Ishikawa (cell line): ENCODE data around the gene CUBN.

Experiments
- FOXM1 ChIP-seq: IDR thresholded peaks from 2 replicates; pipeline ENCODE4 v1.6.1; 2012; ENCODE audit warnings: low read depth, borderline replicate concordance
- NFIC ChIP-seq: IDR thresholded peaks from 2 replicates; pipeline ENCODE4 v1.6.1; 2012
- TAF1 ChIP-seq: IDR thresholded peaks from 2 replicates; pipeline ENCODE4 v1.6.1; 2012; ENCODE audit warnings: low read depth, mild to moderate bottlenecking
- YY1 ChIP-seq: IDR thresholded peaks from 2 replicates; pipeline ENCODE4 v1.6.1; 2012; ENCODE audit warnings: low read depth
- TF ChIP-seq, protein P1 (sequence below): IDR thresholded peaks from 2 replicates; pipeline ENCODE4 v1.6.1; 2012; ENCODE audit warnings: low read depth, mild to moderate bottlenecking
- TF ChIP-seq, protein P2 (sequence below): IDR thresholded peaks from 2 replicates; pipeline ENCODE4 v1.6.1; 2012

DNA sequence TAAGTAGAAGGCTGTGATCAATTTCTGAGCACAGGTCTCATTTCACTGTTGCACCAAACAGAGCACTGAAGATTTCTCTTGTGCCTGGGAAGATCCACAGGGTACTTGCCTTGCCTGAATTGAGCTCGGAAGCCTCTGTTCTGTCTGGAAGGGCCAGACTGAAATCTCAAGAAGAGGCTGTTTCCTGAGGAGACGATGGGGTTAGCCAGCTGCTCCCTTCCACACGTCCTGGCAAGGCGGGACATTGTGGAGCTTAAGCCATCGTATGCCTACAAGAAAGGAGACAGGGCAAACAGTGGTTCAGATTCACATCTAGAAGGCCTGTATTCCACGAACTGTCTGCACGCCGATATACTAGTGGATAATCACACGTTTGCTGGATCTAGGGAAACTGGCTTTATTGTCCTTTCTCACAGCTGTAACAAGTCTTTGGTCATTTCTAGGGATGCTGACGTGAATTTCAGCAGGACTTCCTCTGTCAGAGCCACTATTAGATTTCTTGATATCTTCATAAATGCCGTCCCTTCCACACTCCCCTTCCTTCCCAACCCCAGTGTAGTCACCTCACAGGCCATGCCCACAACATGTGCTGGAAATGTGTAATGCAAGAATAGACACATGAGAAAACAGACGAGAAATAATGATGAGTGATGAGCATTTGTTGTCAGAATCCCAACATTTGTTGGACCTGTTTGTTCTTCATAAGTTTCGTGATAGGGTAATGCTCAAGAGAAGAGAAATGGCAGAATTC lies 175.2 kb downstream of the CUBN start:
- TF ChIP-seq, protein P1, sequence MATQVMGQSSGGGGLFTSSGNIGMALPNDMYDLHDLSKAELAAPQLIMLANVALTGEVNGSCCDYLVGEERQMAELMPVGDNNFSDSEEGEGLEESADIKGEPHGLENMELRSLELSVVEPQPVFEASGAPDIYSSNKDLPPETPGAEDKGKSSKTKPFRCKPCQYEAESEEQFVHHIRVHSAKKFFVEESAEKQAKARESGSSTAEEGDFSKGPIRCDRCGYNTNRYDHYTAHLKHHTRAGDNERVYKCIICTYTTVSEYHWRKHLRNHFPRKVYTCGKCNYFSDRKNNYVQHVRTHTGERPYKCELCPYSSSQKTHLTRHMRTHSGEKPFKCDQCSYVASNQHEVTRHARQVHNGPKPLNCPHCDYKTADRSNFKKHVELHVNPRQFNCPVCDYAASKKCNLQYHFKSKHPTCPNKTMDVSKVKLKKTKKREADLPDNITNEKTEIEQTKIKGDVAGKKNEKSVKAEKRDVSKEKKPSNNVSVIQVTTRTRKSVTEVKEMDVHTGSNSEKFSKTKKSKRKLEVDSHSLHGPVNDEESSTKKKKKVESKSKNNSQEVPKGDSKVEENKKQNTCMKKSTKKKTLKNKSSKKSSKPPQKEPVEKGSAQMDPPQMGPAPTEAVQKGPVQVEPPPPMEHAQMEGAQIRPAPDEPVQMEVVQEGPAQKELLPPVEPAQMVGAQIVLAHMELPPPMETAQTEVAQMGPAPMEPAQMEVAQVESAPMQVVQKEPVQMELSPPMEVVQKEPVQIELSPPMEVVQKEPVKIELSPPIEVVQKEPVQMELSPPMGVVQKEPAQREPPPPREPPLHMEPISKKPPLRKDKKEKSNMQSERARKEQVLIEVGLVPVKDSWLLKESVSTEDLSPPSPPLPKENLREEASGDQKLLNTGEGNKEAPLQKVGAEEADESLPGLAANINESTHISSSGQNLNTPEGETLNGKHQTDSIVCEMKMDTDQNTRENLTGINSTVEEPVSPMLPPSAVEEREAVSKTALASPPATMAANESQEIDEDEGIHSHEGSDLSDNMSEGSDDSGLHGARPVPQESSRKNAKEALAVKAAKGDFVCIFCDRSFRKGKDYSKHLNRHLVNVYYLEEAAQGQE: no peak
- TF ChIP-seq NFIC (no peak), FOXM1 (no peak), TAF1 (no peak), YY1 (no peak)
- TF ChIP-seq, protein P2, sequence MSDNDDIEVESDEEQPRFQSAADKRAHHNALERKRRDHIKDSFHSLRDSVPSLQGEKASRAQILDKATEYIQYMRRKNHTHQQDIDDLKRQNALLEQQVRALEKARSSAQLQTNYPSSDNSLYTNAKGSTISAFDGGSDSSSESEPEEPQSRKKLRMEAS: no peak
